IPS-NIHi11 (cell line): ENCODE data around the gene ZNF57.
"Not testable (repeated sequence)": the region's sequence is repeated elsewhere in the genome, so short reads cannot be mapped to it uniquely, and the experiment has no call there.

Experiments used
- DNase-seq: peaks from one replicate; pipeline ENCODE4 v3.0.0; 2012; ENCODE audit warnings: mixed read lengths, low spot score

ZNF57 gene

GRCh38 chr19:2900296-2901252 is at the start of gene ZNF57:
ZNF57 (plus strand) TSS chr19:2900928; CDS start chr19:2901046, 118 bp downstream.
- DNase-seq = peak; percentile 98

DNA sequence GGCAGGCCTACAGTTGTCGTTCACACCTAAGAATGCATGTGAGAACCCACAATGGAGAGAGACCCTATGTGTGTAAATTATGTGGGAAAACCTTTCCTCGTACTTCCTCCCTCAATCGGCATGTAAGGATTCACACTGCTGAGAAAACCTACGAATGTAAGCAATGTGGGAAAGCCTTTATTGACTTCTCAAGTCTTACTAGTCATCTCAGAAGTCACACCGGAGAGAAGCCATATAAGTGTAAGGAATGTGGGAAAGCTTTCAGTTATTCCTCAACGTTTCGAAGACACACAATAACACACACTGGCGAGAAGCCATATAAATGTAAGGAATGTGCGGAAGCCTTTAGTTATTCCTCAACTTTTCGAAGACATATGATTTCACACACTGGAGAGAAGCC is 48.1 kb upstream of the ZNF57 start:
- DNase-seq = no peak

GRCh38 chr19:2853015-2853606 is 47.6 kb upstream of the ZNF57 start:
- DNase-seq = no peak

DNA sequence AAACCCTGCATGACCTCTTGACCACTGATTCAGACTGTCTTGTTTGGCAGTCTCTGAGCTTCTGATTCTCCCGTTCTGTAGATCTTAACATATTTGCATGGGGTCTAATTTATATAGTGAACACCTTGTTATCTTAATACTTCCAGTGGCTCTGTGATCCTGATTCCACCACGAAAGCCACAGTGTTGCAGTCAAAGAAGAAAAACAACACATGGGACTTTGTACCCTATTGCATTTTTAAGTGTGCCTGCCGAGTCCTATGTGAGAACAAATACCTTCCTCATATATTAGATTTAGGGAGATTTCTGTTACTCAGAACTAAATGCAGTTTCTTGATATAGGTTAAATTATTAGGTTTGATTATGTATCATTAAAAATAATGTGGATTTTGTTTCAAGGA is 45.9 kb upstream of the ZNF57 start:
- no peak for DNase-seq

DNA sequence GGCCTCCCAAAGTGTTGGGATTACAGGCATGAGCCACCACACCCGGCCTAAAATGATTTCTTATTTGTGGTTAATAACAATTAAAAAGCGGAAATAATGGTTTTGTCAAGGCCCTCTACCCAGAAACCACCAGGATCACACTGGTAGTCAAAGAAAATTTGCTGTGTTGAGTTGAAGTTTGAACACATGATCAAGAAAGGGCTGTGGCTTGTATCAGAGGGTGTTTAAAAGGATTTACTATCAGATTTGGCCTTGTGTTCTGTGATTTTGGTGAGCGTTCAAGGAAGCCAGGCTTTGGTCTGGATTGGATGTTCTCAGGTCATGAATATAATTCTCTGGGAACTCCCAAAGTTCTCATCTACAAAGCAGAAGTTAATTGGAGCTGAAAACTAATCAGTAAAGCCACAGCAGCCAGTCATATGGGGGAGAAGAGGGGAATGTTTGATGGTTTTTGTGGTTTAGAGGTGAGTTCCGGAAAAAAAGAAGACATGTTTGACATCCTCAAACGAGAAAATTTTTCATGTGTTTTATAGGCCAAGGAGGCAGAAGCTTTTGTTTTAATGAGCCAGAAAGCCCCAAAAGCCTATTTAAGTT is 44.2 kb upstream of the ZNF57 start:
- no peak for DNase-seq

- DNase-seq = no peak
Measured at GRCh38 chr19:2858864-2859263, 41.9 kb upstream of the ZNF57 start.

DNA sequence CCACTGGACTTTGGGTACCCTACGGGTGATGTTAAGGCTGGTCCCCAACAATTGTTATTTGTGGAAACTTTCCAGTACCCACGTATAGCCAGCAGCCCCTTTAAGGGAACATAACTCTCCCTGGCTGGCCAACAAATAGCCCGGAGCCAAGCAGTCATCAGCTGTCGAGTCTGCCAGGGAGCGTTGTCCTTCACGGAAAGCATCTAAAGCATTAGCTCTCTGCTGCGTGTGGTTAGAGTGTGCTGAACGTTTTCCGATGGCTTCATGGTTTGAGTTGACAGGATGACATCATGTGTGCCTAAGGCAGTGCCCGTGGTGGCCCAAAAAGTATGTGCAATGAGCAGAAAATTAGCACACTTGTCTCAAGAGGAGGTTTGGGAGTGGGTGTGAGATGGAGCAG is 36.9 kb upstream of the ZNF57 start:
- DNase-seq = no peak

GRCh38 chr19:2865334-2866100 is 35.2 kb upstream of the ZNF57 start:
- no peak for DNase-seq

DNA sequence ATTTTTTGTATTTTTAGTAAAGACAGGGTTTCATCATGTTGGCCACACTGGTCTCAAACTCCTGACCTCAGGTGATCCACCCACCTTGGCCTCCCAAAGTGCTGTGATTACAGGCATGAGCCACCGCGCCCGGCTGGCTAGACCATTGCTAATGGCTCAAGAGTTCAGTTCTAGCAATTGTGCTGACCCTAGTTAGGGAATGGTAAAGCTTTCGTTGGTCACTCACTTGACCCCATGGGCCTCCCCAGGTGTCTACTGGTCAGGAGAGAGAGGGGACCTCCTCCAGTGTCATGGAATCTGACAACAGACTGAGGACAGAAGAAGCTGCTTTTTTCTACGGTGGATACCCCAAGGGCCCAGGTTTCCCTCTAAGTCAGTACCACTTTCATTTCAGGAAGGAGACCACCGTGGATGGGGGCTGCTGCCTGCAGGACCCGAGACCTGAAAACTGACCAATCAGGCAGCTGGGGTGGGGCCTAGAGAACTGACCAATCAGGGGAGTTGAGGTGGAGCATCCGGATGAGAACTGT is 34.2 kb upstream of the ZNF57 start:
- DNase-seq = no peak

DNA sequence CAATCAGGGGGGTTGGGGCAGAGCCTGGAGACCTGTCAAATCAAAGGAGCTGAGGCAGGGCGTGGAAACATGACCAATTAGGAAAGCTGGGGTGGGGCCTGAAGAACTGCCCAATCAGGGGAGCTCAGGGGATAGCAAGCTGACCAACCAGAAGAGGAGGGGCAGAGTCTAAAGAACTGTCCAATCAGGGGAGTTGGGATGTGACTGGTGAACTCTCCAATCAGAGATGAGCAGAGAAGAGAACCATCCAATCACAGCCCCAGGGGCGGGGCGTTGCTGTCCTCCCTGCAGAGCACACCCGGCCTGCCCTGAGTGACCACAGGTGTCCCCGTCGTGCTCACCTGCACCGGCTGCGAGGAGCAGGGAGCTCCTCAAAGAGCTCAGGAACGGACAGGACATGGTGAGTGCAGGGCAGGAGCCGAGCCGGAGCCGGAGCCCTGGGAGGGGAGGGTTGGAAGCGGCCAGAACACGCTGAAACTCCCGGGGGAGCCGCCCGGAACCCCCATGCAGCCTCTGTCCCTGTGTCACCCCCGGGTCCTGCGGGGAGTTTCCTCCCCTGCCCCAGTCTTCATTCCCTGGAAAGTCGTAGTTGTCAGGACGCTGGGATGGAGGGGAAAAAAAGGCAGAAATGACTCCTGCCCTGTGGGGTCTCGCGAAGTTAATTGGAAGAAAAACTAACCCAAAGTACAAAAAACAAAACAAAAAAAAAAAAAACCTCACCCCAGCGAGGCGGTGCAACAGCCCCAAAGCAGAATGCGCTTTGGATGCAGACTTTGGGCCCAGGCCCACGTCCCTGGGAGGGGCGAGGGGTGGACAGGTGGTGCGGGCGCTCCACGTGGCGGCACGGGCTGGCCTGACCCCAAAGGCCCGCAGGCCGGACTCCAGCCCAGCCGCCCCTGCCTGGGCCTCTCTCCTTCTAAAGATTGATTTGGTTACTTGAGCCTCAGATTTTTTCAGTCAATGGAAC is 33.4 kb upstream of the ZNF57 start, which contains the start of gene ZNF556:
Gene ZNF556, plus strand, starts transcription at position 311 of the 967 bp plus-strand sequence. Its CDS starts 87 bp downstream, at position 398.
- DNase-seq = peak; percentile 48

DNA sequence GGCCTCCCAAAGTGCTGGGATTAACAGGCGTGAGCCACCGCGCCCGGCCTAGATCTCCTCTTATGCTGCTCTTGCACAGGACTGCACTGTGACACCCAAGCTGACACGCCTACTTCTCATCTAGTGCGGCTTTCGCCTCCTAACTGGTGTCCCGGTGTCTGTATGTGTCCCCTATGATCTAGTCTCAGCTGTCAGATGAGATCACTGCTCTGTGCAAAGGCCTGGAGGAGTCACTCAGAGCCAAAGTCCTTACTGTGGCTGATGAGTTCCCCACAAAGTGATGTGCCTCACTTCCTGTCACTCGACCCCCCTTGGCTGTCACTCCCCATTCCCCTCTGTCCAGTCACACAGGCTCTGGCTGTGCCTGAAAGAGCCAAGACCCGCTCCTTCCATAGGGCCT is 31.1 kb upstream of the ZNF57 start:
- no peak for DNase-seq

DNA sequence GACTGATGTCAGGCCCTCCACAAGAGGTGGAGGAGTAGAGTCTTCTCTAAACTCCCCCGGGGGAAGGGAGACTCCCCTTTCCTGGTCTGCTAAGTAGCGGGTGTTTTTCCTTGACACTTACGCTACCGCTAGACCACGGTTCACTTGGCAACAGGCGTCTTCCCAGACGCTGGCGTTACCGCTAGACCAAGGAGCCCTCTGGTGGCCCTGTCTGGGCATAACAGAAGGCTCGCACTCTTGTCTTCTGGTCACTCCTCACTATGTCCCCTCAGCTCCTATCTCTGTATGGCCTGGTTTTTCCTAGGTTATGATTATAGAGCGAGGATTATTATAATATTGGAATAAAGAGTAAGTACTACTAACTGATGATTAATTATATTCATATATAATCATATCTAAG is 28.6 kb upstream of the ZNF57 start:
- not testable (repeated sequence) for DNase-seq

DNA sequence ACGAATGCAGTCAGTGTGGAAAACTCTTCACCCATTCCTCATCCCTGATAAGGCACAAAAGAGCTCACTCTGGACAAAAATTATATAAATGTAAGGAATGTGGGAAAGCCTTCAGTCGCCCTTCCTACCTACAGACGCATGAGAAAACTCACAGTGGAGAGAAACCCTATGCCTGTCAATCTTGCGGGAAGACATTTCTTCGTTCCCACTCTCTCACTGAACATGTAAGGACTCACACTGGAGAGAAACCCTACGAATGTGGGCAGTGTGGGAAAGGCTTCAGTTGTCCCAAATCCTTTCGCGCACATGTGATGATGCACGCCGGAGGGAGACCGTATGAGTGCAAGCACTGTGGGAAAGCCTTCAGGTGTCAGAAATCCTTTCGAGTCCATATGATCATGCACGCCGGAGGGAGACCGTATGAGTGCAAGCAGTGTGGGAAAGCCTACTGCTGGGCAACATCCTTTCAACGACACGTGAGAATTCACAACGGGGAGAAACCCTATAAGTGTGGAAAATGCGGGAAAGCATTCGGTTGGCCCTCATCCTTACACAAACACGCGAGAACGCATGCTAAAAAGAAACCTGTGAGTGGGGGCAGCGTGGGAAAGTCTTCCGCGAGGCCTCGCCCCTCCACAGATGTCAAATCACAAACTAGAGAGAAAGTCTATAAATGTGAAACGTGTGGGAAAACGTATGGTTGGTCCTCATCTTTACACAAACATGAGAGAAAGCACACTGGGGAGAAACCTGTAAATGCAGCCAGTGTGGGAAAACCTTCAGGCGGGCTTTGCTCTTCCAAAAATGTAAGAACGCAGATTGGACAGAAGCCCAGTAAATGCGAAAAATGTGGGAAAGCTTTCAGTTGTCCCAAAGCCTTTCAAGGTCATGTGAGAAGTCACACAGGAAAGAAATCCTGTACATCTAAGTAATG is 23.1 kb upstream of the ZNF57 start:
- no peak for DNase-seq

GRCh38 chr19:2883686-2884439 is 16.9 kb upstream of the ZNF57 start:
- DNase-seq = no peak

DNA sequence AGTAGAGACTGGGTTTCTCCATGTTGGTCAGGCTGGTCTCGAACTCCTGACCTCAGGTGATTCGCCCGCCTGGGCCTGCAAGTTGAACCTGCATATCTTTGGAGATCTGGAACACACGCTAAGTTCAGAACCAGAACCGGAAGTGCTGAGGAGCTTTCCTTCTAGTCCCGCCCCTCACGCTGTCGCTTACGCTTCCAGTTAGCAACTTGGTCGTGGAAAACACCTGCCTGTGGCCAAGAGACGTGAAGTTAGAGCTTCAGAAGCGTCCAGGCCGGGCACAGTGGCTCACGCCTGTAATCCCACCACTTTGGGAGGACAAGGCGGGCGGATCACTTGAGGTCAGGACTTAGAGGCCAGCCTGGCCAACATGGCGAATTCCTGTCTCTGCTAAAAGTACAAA is 15.0 kb upstream of the ZNF57 start:
- no peak for DNase-seq

DNA sequence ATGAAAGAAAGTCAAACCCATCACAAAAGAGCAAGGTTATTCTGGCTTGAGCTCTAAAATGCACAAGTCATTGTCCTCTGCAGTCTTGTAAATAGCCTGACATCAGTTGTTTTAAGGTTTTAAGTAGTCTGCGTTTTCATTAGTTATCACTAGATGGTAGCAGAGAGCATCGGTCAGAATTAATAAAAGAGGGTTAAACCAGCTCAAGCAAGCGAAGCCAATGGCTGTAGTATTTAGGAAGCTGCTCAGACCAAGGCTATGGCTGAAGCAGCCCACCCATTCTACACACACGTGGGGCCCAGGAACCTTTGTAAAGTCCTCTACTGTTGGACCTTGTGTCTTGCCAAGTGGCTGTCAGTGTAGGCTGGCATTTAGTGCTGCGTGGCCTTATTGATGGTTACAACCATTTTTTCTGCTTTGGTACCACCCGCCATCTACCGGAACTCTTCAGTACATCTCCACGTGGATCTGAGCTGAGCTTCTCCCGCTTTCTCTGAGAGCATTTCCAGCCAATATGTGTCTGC is 13.3 kb upstream of the ZNF57 start:
- DNase-seq = peak; percentile 66

GRCh38 chr19:2888731-2889224 is 11.9 kb upstream of the ZNF57 start:
- DNase-seq = no peak

- not testable (repeated sequence) for DNase-seq
Measured at GRCh38 chr19:2890531-2890930, 10.2 kb upstream of the ZNF57 start.
